CD4-positive, alpha-beta T cell treated with Interleukin-21 for 1 hour (primary cell): ENCODE measurements around the gene SLCO2A1.

Experiments used
- DNase-seq: peaks from one replicate; pipeline ENCODE4 v3.0.0-alpha.2; 2020

The SLCO2A1 gene

DNA sequence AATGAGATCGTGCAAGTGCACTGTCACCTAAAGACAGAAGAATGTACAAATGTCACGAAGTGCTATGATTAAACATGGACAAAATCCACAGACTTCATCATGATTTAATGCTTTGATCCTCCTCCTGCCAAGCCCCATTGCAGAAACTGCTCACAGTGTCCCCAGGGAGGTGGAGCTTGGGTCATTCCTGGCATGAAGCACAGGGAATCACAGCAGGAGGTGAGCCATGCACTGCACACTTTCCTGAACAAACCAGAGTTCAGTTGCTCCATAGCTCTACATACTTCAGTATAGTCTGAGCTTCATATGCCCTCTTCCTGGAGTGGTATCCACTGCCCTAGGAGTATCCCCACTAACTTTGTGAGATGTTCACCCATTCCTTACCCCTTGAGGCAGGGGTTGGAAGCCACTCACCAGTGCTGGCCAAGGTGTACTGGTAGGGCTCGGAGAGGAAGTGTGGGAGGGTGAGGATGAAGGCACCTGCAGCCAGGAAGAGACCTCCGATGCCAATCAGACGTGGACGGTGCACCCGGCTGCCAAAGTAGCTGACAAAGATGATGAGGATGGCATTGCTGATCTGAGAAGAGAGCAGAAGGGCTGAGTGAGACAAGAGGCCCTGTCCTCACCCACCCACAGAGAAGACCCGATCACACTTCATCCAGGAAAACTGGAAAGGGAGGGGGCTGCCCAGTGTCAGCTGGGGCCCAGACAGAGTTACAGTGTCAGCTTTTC lies 56.3 kb downstream of the SLCO2A1 start:
- DNase-seq, result no peak

- DNase-seq, result no peak
These were observed 57.6 kb downstream of the SLCO2A1 start for GRCh38 chr3:133972156-133972555.

GRCh38 chr3:133970916-133971315 lies 58.8 kb downstream of the SLCO2A1 start:
- no peak for DNase-seq

DNA sequence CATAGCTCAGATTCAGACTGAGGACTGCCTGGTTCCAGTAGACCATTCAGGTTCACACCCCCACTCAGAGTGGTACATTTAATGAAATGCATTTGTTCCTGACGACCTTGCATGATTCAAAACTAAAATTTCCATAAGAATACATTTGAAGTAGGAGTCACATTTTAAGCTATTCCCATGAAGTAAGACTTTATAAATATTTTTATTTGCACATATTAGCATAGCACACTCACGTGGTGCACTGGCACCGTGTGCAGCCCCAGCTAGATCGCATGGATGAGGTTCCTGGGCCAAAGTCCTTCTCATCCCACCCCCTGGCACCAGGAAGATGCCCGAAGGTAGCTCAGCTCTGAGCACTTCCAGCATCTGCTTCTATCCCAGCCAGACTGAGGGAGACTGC lies 59.4 kb downstream of the SLCO2A1 start:
- no peak for DNase-seq

DNA sequence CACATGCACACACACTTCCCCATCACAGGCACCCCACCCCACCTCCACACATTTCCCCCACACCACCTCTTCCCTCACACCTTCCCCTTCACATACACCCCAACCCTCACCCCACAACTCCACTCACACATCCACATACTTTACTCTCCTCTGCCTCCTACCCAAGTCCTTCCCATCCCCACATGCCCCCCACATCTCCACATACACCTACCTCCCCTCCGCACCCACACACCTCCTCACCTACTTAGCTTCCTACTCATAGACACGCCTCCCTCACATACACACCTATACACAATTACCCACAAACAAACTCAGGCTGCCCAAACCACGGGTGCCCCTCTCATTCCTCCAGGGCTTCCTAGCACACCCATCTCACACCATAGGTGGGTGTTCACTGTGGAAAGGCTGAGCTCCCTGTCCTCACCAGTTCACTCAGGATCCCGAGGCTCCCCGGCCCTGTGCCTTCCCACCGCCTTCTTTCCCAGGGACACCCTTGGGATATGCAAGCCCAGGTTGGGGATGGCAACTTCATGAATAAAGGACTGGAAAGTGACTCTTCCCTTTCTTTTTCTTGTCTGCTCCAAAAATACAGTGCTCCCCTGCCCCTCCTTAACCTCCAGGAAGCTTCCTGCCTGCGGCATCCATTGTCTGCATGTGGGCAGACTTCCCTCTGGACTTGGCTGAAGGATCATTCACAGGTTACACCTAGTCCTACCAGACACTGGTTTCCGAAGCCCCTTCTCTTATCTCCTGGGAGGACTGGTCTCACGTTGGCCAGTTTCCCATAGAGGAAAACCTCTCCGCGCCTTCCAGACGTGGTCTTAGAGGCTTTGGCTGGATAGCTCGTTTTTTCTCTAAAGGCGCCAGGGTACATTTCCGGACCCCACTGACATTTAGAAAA lies 61.5 kb downstream of the SLCO2A1 start:
- no peak for DNase-seq

- no peak for DNase-seq
These were observed 62.8 kb downstream of the SLCO2A1 start for GRCh38 chr3:133966954-133967353.

GRCh38 chr3:133965906-133966305 lies 63.8 kb downstream of the SLCO2A1 start:
- DNase-seq, result no peak

- no peak for DNase-seq
These were observed 64.6 kb downstream of the SLCO2A1 start for GRCh38 chr3:133965013-133965570.

DNA sequence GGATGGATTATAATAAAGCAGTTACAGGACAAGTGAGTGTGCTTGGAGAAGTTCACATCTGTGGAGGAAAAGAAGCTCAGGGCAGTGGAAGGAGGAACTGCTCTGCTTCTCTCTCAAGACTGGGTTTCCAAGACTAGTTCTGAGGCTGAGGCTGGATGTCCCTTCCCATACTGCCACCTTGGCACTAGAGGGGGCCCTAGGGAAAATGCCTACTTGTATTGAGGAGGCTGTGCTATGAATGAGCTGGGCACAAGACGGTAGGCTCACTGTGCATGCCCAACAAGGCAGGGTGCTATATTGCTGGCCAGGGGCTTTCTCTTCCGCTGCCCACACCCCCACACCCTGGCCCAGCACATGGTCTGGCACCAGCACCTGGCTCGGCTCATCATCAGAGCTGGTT lies 65.2 kb downstream of the SLCO2A1 start:
- no peak for DNase-seq

GRCh38 chr3:133963657-133964396 lies 65.9 kb downstream of the SLCO2A1 start:
- no peak for DNase-seq

DNA sequence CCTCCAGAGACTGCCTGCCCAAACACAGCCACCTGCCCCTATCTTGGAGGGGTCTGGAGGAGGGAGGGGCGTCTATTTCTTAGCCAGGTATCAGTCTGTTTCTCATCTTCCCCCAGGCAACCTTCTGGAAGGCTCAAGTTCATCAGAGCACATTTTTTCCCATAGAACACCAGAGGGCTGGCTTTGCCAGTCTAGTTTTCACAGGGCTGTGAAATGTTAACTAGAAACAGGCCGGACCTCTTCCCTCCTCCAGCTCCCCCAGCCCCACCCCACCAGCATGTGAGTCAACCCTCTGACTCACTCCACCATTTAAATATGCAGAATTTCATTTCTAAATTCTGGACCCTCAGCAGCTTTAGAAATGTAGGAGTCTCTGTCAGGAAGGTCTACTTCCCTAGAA lies 66.9 kb downstream of the SLCO2A1 start:
- DNase-seq, result no peak

- DNase-seq, result no peak
These were observed 71.5 kb downstream of the SLCO2A1 start for GRCh38 chr3:133958071-133958805.

DNA sequence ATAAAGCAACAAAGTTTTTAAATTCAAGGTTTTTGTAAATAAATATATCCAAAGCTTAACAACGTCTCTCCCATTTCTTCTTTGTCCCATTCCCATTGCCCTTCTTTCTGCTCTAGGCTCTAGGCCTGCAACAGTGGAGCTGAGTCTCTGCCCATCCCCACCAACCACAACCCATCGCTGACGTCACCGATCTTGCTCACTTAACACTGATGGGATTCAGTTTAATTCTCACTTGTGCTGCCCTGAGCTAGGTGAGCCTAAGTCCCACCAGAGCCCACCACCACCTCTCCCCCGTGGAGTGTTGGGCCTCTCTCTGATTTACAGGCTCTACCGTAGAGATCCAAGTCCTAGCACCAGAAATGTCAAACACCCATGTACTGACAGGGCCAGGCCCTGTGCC lies 72.7 kb downstream of the SLCO2A1 start:
- no peak for DNase-seq

DNA sequence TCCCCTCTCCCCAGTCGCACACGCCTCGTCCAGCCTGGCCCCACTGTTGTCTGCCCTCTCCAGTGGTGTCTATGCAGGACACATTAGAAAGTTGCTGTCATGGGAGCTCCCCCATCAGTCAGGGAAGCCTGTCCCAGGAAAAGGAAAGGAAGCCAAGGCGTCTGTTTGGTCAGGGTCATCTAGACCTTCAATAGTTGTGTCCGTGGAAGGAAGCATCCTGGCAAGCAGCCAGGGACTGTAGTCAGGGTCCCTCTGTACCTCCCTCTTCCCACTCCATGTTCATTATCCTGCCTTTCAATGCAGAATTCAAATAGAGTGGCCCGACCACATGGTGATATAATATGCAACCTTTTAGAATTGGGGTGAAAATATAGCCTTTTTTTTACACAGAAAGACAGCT lies 73.4 kb downstream of the SLCO2A1 start:
- no peak for DNase-seq

DNA sequence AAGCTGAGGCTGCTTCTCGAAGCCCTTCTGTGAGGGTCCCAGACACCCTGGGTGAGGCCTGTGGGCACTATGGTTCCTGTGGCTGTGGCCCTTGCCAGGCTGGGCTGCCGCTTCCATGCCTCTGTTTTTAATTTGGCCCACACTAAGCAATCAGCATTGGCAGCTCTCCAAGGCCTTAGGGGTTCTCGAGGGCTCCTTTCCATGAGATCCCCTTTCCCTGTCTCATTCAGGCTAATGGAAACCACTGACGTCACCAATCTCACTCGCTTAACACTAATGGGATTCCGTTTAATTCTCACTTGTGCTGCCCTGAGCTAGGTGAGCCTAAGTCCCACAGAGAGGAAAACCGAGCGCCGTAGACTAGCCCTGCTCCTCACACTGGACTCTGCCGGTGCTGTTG lies 73.8 kb downstream of the SLCO2A1 start:
- DNase-seq, result no peak

DNA sequence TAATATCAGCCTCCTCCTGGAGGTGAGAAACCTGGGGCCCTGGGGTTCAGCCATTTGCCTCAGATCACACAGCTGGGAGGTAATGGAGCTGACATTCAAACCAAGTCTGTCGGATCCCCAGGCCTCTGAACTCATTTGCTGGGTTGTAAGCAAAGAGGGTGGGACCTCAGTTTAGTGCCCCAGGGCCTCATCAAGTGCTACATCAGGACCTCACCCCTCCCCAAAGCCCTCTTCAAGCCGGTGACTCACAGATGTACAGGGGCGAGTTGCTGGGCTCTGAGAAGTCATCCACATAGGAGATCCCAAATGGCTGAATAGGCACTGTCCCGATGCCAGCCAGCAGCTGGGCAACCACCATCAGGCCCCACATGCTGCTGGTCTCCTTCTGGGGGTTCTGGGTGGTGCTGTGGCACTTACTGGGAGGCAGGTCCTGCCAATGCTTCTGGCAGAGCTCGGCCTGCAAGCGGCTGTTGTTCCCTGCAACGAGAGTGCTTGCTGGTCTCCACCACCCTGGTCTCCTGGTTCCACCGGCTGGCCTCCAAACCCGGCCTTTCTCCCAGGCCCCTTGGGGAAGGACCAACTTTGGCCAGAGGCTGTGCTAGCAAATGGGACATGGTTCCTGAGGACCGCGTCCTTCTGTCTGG lies 74.9 kb downstream of the SLCO2A1 start:
- no peak for DNase-seq

- no peak for DNase-seq
These were observed 76.4 kb downstream of the SLCO2A1 start for GRCh38 chr3:133953297-133953696.

- no peak for DNase-seq
These were observed 80.3 kb downstream of the SLCO2A1 start for GRCh38 chr3:133949438-133949837.

GRCh38 chr3:133948996-133949395 lies 80.7 kb downstream of the SLCO2A1 start:
- no peak for DNase-seq

- no peak for DNase-seq
These were observed 81.5 kb downstream of the SLCO2A1 start for GRCh38 chr3:133948131-133948810.

DNA sequence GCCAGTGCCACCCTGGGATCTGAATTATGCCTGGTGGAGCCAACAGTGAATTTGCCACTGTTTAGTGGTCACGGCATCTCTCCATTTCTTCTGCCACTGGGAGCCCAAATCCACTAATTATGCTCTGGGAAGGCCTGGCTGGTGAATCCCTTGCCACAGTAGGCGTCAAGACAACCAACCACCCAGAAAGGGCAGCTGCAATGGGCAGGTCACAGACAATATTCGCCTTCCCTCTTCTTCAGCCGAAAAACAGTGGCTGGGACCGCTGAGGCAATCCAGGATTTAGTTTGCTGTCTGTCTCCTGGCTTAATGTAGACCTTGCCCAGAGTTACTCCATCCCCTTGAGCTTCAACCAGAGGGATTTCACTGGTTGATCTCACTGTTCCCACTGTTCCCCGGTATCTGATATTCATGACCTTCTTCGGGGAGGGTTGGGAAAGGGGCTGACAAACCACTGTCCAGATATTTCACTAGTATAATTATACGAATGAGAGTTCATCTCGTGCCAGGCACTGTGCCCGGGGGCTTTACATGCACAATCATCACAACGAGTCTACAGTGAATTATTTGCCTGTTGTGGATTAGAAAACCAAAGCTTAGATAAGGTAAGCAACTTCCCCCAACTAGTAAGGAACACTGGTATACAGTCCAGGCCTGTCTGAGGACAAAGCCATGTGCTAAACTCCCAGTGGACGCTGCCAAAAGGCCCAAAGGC lies 84.2 kb downstream of the SLCO2A1 start:
- DNase-seq, result no peak
